Activated gamma-delta T cell treated with Interleukin-2 at 50 U/mL for 16 hours (primary cell): ENCODE data around the gene SASH1.

Experiments used
- DNase-seq: peaks from one replicate; pipeline ENCODE4 v3.0.0-alpha.2; 2020

The SASH1 gene

GRCh38 chr6:148525453-148525852 lies 182.8 kb downstream of the SASH1 start:
- DNase-seq = no peak

- no peak for DNase-seq
Observed at GRCh38 chr6:148526145-148526544, 183.5 kb downstream of the SASH1 start.

GRCh38 chr6:148528292-148528691 lies 185.7 kb downstream of the SASH1 start:
- no peak for DNase-seq

GRCh38 chr6:148529010-148529409 lies 186.4 kb downstream of the SASH1 start:
- no peak for DNase-seq

GRCh38 chr6:148530394-148530953 lies 187.8 kb downstream of the SASH1 start:
- DNase-seq = no peak

DNA sequence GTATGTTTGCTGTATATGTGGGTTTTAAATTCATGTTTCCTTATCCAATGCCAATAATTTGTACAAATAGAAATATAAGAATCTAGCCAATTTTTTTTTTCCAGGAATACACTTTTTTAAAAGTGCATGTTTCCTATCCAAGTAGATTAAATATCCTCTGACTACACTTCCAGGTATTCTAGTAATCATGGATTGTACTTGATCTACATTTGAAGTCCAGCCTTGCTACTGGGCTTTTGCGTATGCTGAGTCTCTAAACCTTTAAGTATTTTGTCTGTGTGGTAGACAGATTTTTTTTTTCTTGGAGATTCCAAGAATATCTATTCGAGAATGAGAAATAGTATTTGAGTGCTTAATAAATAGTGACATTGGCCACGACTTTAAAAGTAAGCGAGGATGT lies 188.3 kb downstream of the SASH1 start:
- no peak for DNase-seq

GRCh38 chr6:148532698-148533097 lies 190.1 kb downstream of the SASH1 start:
- DNase-seq = no peak

- DNase-seq = no peak
Observed at GRCh38 chr6:148533309-148534107, 190.9 kb downstream of the SASH1 start.

GRCh38 chr6:148534871-148535270 lies 192.2 kb downstream of the SASH1 start:
- no peak for DNase-seq

DNA sequence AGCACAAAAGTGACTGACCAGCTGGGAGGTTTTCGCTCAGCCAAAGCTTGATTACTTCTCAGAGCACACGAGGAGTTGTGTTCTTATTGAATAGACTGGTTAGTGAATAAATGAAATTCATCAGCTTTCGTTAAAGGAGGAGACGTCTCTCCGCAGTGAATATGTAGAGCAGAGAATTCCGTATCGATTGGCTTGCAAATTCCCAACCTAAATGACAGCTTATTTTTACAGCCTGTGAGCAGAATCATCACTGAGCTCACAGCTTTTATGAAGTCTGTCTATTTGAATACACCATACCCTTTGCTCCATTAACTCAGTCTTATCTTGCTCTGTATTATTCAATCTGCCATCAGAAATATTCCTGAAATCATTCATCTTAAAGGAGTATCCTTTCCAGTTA lies 192.7 kb downstream of the SASH1 start:
- DNase-seq = no peak

GRCh38 chr6:148535976-148536375 lies 193.3 kb downstream of the SASH1 start:
- no peak for DNase-seq

DNA sequence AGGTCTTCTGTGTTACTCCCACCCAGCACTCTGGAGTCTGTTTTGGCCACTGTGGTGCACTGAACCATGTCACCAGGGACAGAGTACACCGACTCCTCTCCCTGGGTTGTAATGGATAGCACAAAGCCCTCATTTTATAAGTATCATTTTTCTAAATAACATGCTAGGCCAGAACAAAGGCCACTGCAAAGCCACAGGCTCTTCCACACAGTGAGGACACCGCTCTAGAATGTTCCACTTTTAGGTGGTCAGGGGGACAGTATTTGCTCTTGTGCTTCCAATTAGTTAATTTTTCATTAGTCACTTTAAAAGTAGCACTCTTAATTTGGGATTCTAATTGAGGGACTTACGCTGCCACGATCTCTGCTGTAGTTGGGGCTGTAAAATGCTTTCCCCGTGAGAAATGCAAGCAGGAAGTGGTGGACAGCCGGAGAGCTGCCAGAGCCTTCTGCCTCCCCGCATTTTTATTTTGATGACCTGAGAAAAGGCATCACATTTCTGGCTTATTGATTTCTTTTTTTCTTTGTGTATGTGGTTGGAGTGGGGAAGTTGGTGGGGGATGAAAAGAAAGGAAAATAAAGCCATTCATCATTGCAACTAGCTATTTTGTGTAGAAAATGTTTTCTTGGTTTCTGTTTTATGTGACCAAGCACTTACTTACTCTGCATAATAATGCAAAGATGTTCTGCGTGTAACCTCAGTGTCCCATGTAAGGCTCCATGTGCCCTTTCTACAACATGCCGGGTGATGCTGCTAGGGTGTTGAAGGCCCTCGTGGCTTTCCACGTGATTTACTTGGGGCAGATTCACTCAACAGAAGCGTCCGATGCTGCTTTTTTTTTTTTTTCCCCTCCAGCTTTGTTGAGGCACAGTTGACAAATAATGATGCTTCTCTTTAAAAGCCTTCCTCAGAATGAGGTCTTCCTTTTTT lies 195.9 kb downstream of the SASH1 start:
- DNase-seq = no peak

DNA sequence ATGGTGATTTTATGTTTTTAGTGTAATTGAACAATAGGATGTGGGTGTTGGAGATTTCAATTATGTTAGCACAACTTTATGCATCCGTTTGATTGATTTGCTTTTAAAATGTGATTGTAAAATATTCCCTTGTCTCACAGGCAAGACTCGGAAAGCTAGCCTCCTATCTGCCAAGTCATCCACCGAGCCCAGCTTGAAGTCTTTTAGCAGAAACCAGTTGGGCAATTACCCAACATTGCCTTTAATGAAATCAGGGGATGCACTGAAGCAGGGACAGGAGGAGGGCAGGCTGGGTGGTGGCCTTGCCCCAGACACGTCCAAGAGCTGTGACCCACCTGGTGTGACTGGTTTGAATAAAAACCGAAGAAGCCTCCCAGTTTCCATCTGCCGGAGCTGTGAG lies 200.9 kb downstream of the SASH1 start:
- no peak for DNase-seq

- no peak for DNase-seq
Observed at GRCh38 chr6:148544421-148544820, 201.8 kb downstream of the SASH1 start.

DNA sequence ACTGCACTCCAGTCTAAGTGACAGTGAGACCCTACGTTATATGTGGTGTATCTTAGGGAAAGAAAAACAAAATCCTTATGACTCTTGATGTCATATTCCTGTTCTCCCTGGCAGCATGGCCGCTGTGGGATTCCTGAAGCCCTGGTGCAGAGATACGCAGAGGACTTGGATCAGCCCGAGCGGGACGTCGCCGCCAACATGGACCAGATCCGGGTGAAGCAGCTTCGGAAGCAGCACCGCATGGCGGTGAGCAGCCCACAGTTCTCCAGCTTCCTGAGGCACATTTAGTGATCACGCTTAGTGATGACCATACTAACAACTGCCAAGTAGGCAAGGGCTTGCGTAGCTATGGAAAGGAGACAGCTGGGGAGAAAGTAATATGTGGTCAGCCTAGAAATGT lies 203.3 kb downstream of the SASH1 start:
- DNase-seq = no peak

DNA sequence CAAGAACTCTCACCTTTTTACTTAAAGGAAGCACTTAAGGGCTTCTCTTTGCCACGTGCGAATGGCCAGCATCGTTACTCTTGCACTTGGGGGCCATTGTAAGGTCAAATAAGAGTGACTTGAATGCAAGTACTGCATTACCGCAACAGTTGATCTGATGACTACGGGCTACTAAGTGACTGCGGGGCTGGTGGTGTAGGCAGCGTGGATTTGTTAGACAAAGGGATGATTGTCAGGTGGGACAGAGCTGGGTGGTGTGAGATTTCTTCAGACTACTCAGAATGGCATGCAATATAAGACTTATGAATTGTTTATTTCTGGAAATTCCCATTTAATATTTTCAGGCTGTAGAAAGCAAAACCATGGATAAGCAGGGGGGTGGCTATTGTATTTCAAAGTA lies 204.5 kb downstream of the SASH1 start:
- no peak for DNase-seq

GRCh38 chr6:148548065-148548748 lies 205.6 kb downstream of the SASH1 start:
- DNase-seq = no peak

GRCh38 chr6:148548749-148549140 lies 206.1 kb downstream of the SASH1 start:
- no peak for DNase-seq

DNA sequence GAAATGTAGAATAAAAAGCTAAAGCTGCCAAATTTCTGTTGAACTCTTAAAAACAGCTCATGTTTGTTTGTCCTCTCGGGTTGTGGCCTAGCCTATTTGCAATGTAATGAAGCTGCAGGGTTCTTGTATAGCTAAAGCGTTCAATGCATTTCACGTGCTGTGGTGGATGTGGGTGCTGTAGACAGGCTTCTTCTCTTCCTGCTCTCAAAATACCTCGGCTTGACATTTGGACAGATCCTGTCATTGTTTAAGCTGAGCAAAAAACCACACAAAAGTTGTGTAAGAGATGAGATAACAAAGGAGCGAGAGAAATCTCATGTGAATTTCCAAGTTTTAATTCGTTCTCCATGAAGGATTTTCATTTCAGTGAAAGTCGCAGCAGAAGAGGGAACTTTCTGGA lies 207.9 kb downstream of the SASH1 start:
- DNase-seq = no peak

- DNase-seq = no peak
Observed at GRCh38 chr6:148551226-148551625, 208.6 kb downstream of the SASH1 start.

DNA sequence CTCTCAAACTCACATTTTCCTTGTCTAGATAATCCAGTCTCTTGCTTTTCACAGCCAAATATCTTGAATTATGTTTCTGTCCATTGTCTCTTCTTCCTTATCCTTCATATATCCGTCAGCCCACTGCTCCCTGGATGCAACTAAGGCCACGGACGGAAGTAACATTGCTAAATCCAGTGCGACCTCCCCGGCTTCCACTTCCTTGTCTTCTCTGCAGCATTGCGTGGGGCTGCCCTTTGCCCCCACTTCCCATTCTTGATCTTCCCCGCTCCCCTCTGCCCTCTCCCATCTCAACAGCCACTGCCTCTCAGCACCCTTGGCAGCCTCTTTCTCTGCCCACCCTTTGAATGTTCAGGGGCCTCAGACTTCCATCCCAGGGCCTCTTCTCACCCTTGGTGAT lies 213.8 kb downstream of the SASH1 start:
- DNase-seq = no peak

DNA sequence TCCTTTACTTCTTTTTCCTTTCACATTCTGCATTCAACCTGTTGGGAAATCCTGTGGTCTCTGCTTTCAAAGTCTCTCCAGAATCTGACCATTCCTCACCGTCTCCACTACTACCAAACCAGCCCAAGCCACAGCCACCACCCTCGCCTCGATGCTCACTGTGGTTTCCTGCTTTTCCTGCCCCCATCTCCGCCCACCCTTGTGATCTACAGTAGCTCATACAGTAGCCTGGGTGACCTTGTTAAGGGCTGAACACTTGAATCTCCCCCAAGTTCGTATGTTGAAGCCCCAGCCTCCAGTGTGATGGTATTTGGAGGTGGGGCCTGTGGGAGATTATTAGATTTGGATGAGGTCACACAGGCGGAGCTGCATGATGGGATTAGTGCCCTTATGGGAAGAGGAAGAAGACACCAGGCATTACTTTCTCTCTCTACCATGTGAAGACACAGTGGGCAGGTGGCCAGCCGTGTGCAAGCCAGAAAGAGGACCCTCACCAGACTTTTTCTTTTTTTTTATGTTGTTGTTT lies 215.2 kb downstream of the SASH1 start:
- peak; percentile 13 for DNase-seq
